ACC112 (cell line): ENCODE measurements around the gene FANCC.

Experiments used
- H2AFZ ChIP-seq: fragments of 200-600 bp; sonication (generic); one replicate; pipeline ENCODE4 v1.6.0; 2017; ENCODE audit warnings: antibody characterized with exemption, low read length; ENCODE audit not compliant: unreplicated experiment
- H3K27ac ChIP-seq: fragments of 200-600 bp; sonication (generic); 2 replicates; pipeline ENCODE4 v1.5.1; 2014; ENCODE audit warnings: low read depth, mild to moderate bottlenecking, antibody characterized with exemption, low read length, moderate library complexity
- H3K27me3 ChIP-seq: fragments of 200-600 bp; sonication (generic); 2 replicates; pipeline ENCODE4 v1.6.1; 2014; ENCODE audit warnings: mild to moderate bottlenecking, antibody characterized with exemption, low read length, moderate library complexity, mixed read lengths; ENCODE audit not compliant: insufficient read depth
- H3K36me3 ChIP-seq: fragments of 200-600 bp; sonication (generic); 2 replicates; pipeline ENCODE4 v1.6.1; 2016; ENCODE audit warnings: mild to moderate bottlenecking, antibody characterized with exemption, low read length, moderate library complexity, mixed read lengths; ENCODE audit not compliant: insufficient read depth
- H3K4me1 ChIP-seq: fragments of 200-600 bp; sonication (generic); one replicate; pipeline ENCODE4 v1.6.1; 2016; ENCODE audit warnings: low read length, mixed read lengths; ENCODE audit not compliant: insufficient read depth, unreplicated experiment, control insufficient read depth
- H3K4me3 ChIP-seq: fragments of 200-600 bp; sonication (generic); 2 replicates; pipeline ENCODE4 v1.5.1; 2014; ENCODE audit warnings: mild to moderate bottlenecking, low read depth, low read length
- H3K79me2 ChIP-seq: fragments of 200-600 bp; sonication (generic); one replicate; pipeline ENCODE4 v1.6.0; 2016; ENCODE audit warnings: low read length; ENCODE audit not compliant: control insufficient read depth, unreplicated experiment, insufficient read depth

The FANCC gene

DNA sequence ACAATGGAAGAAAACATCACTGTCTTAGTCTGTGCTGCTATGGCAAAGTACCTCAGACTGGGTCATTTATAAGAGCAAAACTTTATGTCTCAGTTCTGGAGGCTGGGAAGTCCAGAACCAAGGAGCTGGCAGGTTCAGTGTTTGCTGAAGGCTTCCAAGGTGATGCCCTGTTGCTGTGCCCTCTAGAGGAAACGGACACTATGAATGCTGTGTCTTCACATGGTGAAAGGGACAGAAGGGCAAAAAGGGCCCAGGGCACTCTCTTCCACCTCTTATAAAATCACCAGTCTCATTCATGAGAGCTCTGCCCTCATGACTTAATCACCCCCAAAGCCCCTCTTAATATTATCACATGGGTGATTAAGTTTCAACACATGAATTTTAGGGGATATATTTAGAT is 143.5 kb downstream of the FANCC start:
- Histone ChIP-seq H3K27me3 (no peaks in the 10 kb centered on the region), H3K79me2 (no peaks in the 10 kb centered on the region), H3K4me3 (no peak overlapping the region), H3K27ac (no peak overlapping the region), H3K4me1 (peaks cover 7% of the 10 kb centered on the region), H3K36me3 (no peaks in the 10 kb centered on the region), H2AFZ (no peak overlapping the region)

DNA sequence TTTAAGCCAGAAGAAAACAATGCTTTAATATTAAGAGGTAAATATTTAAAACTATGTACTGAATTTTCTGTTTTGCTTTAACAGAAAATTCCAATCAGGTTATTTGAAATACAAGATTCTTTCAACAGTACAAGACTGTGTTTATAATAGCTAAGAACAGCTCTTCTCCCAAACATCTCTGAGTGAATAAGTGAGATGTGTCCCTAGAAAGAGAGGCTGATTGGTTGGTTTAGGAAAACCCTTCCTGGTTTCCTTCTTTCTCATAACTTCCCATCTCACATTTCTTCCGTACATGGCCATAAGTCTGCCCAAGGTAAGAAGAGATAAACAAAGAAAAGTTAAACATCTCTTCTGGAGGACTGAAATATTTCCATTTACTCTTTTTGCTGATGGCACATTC is 145.9 kb downstream of the FANCC start:
- no peak overlapping the region for H2AFZ ChIP-seq
- peaks cover 7% of the 10 kb centered on the region for H3K4me1 ChIP-seq
- H3K4me3 ChIP-seq, result no peak overlapping the region
- H3K27me3 ChIP-seq, result no peaks in the 10 kb centered on the region
- no peaks in the 10 kb centered on the region for H3K79me2 ChIP-seq
- H3K27ac ChIP-seq, result no peak overlapping the region
- H3K36me3 ChIP-seq, result no peaks in the 10 kb centered on the region

DNA sequence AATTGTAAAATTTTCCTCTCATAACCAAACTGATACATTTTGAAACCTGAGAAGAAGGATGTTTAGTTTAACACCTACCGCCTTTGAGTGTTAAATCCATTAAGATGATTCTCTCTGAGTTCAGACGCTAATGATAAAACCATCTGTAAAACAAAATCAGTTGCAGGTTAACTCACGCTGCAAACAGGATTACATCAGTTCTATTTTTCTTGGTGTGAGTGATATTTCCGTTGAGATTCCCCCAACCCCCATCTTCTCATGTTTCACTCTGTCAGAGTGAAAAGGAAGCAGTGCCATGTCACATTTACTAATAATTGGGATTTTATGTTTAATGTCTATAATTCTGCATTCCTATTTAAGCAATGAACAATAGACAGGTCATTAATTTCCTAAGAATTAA is 146.5 kb downstream of the FANCC start:
- H3K27ac ChIP-seq, result no peak overlapping the region
- H2AFZ ChIP-seq, result no peak overlapping the region
- peaks cover 7% of the 10 kb centered on the region for H3K4me1 ChIP-seq
- H3K36me3 ChIP-seq, result no peaks in the 10 kb centered on the region
- H3K27me3 ChIP-seq, result no peaks in the 10 kb centered on the region
- H3K79me2 ChIP-seq, result no peaks in the 10 kb centered on the region
- no peak overlapping the region for H3K4me3 ChIP-seq

DNA sequence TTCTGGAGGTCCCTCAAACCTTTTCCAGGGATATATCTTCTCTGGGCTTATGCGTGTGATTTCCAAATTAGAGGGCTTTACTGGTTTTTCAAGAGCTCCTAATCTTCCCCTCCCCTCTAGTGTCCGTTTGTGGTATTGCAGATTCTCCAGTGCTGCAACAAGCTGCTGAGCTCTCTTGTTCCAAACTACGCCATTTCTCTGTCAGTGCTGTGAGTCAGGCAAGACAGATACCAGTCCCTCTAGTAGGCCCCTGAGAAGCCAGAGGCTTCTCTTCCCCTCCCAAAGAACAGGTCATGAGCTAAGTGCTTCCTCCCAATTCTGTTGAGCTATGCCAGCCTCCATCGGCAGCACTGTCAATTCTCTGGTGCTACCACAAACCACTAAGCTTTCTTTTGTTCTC is 149.5 kb downstream of the FANCC start:
- H3K27me3 ChIP-seq, result no peaks in the 10 kb centered on the region
- H3K79me2 ChIP-seq, result no peaks in the 10 kb centered on the region
- H3K27ac ChIP-seq, result no peak overlapping the region
- H3K4me1 ChIP-seq, result peaks cover 7% of the 10 kb centered on the region
- no peak overlapping the region for H2AFZ ChIP-seq
- H3K4me3 ChIP-seq, result no peak overlapping the region
- H3K36me3 ChIP-seq, result peaks cover 6% of the 10 kb centered on the region; the same call in 1 of the 2 replicates

DNA sequence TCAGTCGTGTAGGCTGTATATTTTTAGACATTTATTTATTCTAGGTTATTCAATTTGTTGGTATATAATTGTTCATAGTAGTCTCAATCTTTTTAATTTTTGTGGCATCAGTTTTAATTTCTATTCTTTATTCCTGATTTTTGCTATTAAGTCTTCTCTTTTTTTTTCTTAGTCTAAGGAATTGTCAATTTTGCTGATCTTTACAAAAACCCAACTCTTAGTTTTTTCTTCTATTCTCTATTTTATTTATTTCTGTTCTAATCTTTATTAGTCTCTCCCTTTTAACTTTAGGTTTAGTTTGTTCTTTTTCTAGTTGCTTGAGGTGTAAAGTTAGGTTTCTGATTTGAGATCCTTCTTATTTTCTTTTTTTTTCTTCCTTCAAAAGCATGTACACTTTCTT is 152.5 kb downstream of the FANCC start:
- Histone ChIP-seq H2AFZ (no peak overlapping the region), H3K36me3 (peaks cover 6% of the 10 kb centered on the region; the same call in 1 of the 2 replicates), H3K27ac (no peak overlapping the region), H3K4me3 (no peak overlapping the region), H3K79me2 (no peaks in the 10 kb centered on the region), H3K4me1 (no peaks in the 10 kb centered on the region), H3K27me3 (no peaks in the 10 kb centered on the region)

DNA sequence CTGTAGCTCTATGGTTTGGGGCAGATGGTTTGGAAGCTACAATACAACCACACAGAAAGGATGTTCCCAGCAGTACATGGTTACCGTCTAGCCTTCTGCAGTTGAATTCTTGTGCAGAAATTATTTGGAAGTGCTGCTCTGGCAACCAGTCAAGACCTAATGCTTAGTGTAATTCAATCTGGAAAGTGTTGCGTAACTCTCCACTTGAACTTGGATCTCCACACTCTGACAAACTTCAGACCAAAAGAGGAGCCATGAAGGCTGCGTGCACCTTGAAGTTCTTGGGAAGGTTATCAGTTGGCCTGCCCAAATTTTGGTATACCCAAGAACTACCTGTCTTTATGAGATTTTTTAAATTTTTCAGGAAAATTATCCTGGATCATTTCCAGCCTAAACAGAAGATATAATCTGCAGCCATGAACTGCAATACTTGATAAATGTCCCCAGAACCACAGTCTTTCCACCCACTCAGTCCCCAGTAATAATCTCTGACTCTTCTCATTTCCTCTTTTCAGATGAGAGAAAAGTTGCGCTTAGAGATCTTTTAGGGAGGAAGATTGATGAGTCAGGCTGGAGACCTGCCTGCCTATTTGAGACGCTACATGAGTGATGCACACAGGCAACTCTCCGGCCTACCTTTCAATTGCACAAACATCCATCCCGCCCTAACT is 159.9 kb downstream of the FANCC start:
- no peak overlapping the region for H2AFZ ChIP-seq
- H3K79me2 ChIP-seq, result no peaks in the 10 kb centered on the region
- H3K36me3 ChIP-seq, result no peaks in the 10 kb centered on the region
- H3K27me3 ChIP-seq, result no peaks in the 10 kb centered on the region
- H3K4me1 ChIP-seq, result peaks cover 17% of the 10 kb centered on the region
- peak overlapping the region; percentile 70 for H3K27ac ChIP-seq
- peak overlapping the region; percentile 18; the same call in 1 of the 2 replicates for H3K4me3 ChIP-seq

DNA sequence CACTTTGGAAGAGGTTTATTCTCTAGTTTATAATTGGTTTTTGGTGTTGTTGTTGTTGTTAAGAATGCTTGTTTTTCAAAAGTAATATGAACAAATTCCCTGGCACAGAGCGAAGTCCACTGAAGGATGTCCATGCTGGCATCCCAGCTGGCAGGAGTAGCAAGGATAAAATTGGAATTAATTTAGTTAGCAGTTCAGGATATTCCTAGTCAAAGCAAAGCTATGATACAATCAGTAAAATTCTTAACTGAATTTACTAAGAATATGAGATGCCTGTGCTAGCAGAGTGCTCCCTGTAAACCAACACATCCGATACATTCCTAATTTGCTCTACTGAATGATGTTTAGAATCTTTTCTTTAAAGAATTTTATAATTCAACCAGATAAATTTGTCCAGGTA is 161.4 kb downstream of the FANCC start:
- Histone ChIP-seq H3K27ac (no peak overlapping the region), H3K4me1 (peaks cover 17% of the 10 kb centered on the region), H2AFZ (no peak overlapping the region), H3K27me3 (no peaks in the 10 kb centered on the region), H3K4me3 (no peak overlapping the region), H3K79me2 (no peaks in the 10 kb centered on the region), H3K36me3 (no peaks in the 10 kb centered on the region)

DNA sequence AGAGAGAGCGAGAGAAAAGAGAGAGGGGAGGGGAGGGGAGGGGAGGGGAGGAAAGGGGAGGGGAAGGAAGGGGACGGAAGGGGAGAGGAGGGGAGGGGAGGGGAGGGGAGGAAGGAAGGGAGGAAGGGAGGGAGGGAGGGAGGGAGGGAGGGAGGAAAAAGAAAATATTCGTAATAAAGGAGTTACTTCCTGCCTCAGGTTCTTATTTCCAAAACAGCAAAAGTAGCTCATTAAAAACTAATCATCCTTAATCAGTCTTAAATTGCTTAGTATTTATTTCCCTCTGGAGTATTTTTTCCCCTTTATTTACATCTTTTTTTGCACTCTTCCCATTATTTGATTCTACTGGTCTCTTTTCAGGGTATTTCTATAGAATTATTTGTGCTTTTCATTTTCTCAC is 162.3 kb downstream of the FANCC start:
- Histone ChIP-seq H3K36me3 (no peaks in the 10 kb centered on the region), H3K27me3 (no peaks in the 10 kb centered on the region), H2AFZ (no peak overlapping the region), H3K79me2 (no peaks in the 10 kb centered on the region), H3K4me3 (no peak overlapping the region), H3K27ac (no peak overlapping the region), H3K4me1 (peaks cover 17% of the 10 kb centered on the region)

DNA sequence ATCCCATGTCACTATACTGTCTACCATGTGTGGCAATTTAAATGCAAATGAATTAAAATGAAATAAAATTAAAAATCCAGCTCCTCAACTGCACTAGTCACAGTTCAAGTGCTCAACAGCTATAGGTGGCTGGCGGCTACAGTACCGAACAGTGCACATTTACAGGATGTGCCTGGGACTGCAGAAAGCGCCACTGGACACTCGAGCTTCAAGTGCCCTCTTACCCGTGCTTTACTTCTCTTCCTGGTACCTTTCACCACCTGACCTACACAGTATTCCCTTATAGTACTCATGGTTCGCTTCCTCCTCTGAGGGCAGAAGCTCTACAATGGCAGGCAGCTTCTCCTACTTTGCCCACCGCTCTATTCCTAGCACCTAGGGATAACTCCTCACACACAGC is 166.6 kb downstream of the FANCC start:
- Histone ChIP-seq H3K27ac (no peak overlapping the region), H3K36me3 (no peaks in the 10 kb centered on the region), H3K4me1 (peaks cover 10% of the 10 kb centered on the region), H3K4me3 (no peak overlapping the region), H2AFZ (no peak overlapping the region), H3K27me3 (no peaks in the 10 kb centered on the region), H3K79me2 (no peaks in the 10 kb centered on the region)

DNA sequence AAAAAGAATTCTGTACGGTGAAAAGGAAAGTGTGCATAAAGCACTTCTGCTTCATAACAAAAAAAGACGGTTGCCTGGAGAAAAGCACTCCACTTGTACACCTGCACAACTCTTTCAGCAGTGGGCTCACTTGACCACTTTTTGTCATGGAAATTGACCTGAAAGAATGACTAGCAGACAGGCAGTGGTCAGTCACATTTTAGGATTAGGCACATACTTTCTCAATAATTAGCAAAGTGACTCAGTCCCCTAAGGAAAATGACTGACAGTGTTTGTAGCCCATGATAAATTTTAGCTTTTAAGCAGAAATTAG is 169.3 kb downstream of the FANCC start:
- H3K27ac ChIP-seq, result no peak overlapping the region
- no peaks in the 10 kb centered on the region for H3K79me2 ChIP-seq
- H3K27me3 ChIP-seq, result no peaks in the 10 kb centered on the region
- no peak overlapping the region for H3K4me3 ChIP-seq
- H2AFZ ChIP-seq, result no peak overlapping the region
- peaks cover 17% of the 10 kb centered on the region for H3K4me1 ChIP-seq
- no peaks in the 10 kb centered on the region for H3K36me3 ChIP-seq

DNA sequence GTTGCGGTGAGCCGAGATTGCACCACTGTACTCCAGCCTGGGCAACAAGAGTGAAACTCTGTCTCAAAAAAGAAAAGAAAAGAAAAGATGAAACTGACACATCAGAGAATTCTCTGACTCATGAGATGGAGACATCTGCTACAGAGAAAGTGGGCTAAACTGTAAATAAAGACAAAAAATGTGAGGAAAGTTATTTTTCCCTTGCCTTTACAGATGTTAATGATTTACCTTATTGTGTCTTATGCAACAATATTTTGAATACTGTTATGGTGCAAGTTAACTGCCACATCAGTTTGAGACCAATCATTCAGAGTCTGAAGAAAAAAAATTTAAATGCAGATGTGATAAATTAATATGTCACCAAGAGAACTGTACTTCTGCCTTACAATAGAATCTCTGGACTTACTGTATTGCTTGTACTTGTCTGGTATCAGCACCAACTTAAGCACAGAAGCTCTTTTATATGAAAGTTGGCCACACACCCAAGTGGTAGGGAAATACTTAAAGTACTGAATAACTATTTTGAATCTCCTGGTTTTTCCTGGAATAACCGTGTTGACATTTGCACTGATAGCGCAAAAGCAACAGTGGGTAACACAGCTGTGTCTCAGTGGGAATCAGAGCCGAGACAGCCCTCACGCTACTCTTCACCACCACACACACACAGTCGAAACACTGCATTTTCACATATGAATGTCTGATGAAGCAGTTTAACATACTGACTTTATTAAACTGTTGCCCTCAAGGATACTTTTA is 169.9 kb downstream of the FANCC start:
- Histone ChIP-seq H2AFZ (no peak overlapping the region), H3K4me3 (peak overlapping the region; percentile 15; the same call in 1 of the 2 replicates), H3K79me2 (no peaks in the 10 kb centered on the region), H3K36me3 (no peaks in the 10 kb centered on the region), H3K27me3 (no peaks in the 10 kb centered on the region), H3K27ac (peak overlapping the region; percentile 16; the same call in 1 of the 2 replicates), H3K4me1 (peaks cover 17% of the 10 kb centered on the region)
